ENCODE results near the gene MACROD2. TPM values are rescaled to one million over a fixed set of nuclear protein-coding genes. Genes with fewer than 3 reads are reported as not detected.

MACROD2 gene
- polyA plus RNA-seq, 4 donors = 1.00 to 4.8 (median 1.4) TPM

- Histone ChIP-seq H3K36me3 (ENCODE audit: control insufficient read depth in 3 of 3, insufficient read depth in 2 of 3, low read depth in 1 of 3, low read length in 3 of 3) (no peaks in the 10 kb centered on the region), H3K4me3 (ENCODE audit: low read depth in 1 of 3, low read length in 3 of 3) (no peak overlapping the region), H3K9me3 (ENCODE audit: control insufficient read depth in 2 of 2, insufficient read depth in 1 of 2, low read depth in 1 of 2, low read length in 1 of 2) (no peaks in the 10 kb centered on the region), H3K27ac (ENCODE audit: low read depth in 1 of 3, low read length in 2 of 3) (no peak overlapping the region), H3K4me1 (ENCODE audit: control insufficient read depth in 3 of 3, insufficient read depth in 2 of 3, low read depth in 1 of 3, low read length in 2 of 3) (no peaks in the 10 kb centered on the region), H3K27me3 (ENCODE audit: control insufficient read depth in 3 of 3, insufficient read depth in 3 of 3, low read length in 3 of 3) (no peaks in the 10 kb centered on the region)
- no peak for FAIRE-seq
- no peak for DNase-seq
- 91 to 95% (median 93%) methylated on average over 5 of the region's 5 CpGs for WGBS, 3 donors
Measured at GRCh38 chr20:15336536-15336935, 1341.2 kb downstream of the MACROD2 start.

- FAIRE-seq = no peak
- H3K4me3 ChIP-seq (ENCODE audit: low read depth in 1 of 3, low read length in 3 of 3) = no peak overlapping the region
- no peaks in the 10 kb centered on the region for H3K4me1 ChIP-seq (ENCODE audit: control insufficient read depth in 3 of 3, insufficient read depth in 2 of 3, low read depth in 1 of 3, low read length in 2 of 3)
- 65 to 84% (median 80%) methylated on average over 3 of the region's 3 CpGs for WGBS, 3 donors
- H3K27ac ChIP-seq (ENCODE audit: low read depth in 1 of 3, low read length in 2 of 3) = no peak overlapping the region
- no peaks in the 10 kb centered on the region for H3K27me3 ChIP-seq (ENCODE audit: control insufficient read depth in 3 of 3, insufficient read depth in 3 of 3, low read length in 3 of 3)
- no peak for DNase-seq
- no peaks in the 10 kb centered on the region for H3K9me3 ChIP-seq (ENCODE audit: control insufficient read depth in 2 of 2, insufficient read depth in 1 of 2, low read depth in 1 of 2, low read length in 1 of 2)
- no peaks in the 10 kb centered on the region for H3K36me3 ChIP-seq (ENCODE audit: control insufficient read depth in 3 of 3, insufficient read depth in 2 of 3, low read depth in 1 of 3, low read length in 3 of 3)
Measured at GRCh38 chr20:15339264-15339663, 1343.9 kb downstream of the MACROD2 start.

GRCh38 chr20:15342991-15343523 lies 1347.7 kb downstream of the MACROD2 start:
- H3K27me3 ChIP-seq (ENCODE audit: control insufficient read depth in 3 of 3, insufficient read depth in 3 of 3, low read length in 3 of 3) = no peaks in the 10 kb centered on the region
- no peaks in the 10 kb centered on the region for H3K36me3 ChIP-seq (ENCODE audit: control insufficient read depth in 3 of 3, insufficient read depth in 2 of 3, low read depth in 1 of 3, low read length in 3 of 3)
- WGBS, 3 donors = 77 to 81% (median 77%) methylated on average over 3 of the region's 3 CpGs
- DNase-seq = peak in 1 of 2 donors; percentile 1
- H3K4me3 ChIP-seq (ENCODE audit: low read depth in 1 of 3, low read length in 3 of 3) = no peak overlapping the region
- H3K27ac ChIP-seq (ENCODE audit: low read depth in 1 of 3, low read length in 2 of 3) = no peak overlapping the region
- no peaks in the 10 kb centered on the region for H3K4me1 ChIP-seq (ENCODE audit: control insufficient read depth in 3 of 3, insufficient read depth in 2 of 3, low read depth in 1 of 3, low read length in 2 of 3)
- peaks cover 0 to 3% of the 10 kb centered on the region in 2 donors for H3K9me3 ChIP-seq (ENCODE audit: control insufficient read depth in 2 of 2, insufficient read depth in 1 of 2, low read depth in 1 of 2, low read length in 1 of 2)
- no peak for FAIRE-seq

GRCh38 chr20:15345287-15345686 lies 1350.0 kb downstream of the MACROD2 start:
- WGBS, 3 donors = 92 to 99% (median 95%) methylated on average over 2 of the region's 2 CpGs

GRCh38 chr20:15346657-15347280 lies 1351.5 kb downstream of the MACROD2 start:
- DNase-seq = no peak
- H3K27me3 ChIP-seq (ENCODE audit: control insufficient read depth in 3 of 3, insufficient read depth in 3 of 3, low read length in 3 of 3) = no peaks in the 10 kb centered on the region
- no peaks in the 10 kb centered on the region for H3K36me3 ChIP-seq (ENCODE audit: control insufficient read depth in 3 of 3, insufficient read depth in 2 of 3, low read depth in 1 of 3, low read length in 3 of 3)
- no peak overlapping the region for H3K27ac ChIP-seq (ENCODE audit: low read depth in 1 of 3, low read length in 2 of 3)
- 83 to 95% (median 88%) methylated on average over 3 of the region's 3 CpGs for WGBS, 3 donors
- peaks cover 0 to 4% of the 10 kb centered on the region in 2 donors for H3K9me3 ChIP-seq (ENCODE audit: control insufficient read depth in 2 of 2, insufficient read depth in 1 of 2, low read depth in 1 of 2, low read length in 1 of 2)
- no peaks in the 10 kb centered on the region for H3K4me1 ChIP-seq (ENCODE audit: control insufficient read depth in 3 of 3, insufficient read depth in 2 of 3, low read depth in 1 of 3, low read length in 2 of 3)
- H3K4me3 ChIP-seq (ENCODE audit: low read depth in 1 of 3, low read length in 3 of 3) = no peak overlapping the region
- FAIRE-seq = no peak

More at GRCh38 chr20:15345287-15345686, 1350.0 kb downstream of the MACROD2 start:
- no peak overlapping the region for H3K4me3 ChIP-seq (ENCODE audit: low read depth in 1 of 3, low read length in 3 of 3)
- no peaks in the 10 kb centered on the region for H3K4me1 ChIP-seq (ENCODE audit: control insufficient read depth in 3 of 3, insufficient read depth in 2 of 3, low read depth in 1 of 3, low read length in 2 of 3)
- no peak overlapping the region for H3K27ac ChIP-seq (ENCODE audit: low read depth in 1 of 3, low read length in 2 of 3)
- H3K36me3 ChIP-seq (ENCODE audit: control insufficient read depth in 3 of 3, insufficient read depth in 2 of 3, low read depth in 1 of 3, low read length in 3 of 3) = no peaks in the 10 kb centered on the region
- no peak for FAIRE-seq
- H3K9me3 ChIP-seq (ENCODE audit: control insufficient read depth in 2 of 2, insufficient read depth in 1 of 2, low read depth in 1 of 2, low read length in 1 of 2) = peaks cover 0 to 4% of the 10 kb centered on the region in 2 donors
- no peaks in the 10 kb centered on the region for H3K27me3 ChIP-seq (ENCODE audit: control insufficient read depth in 3 of 3, insufficient read depth in 3 of 3, low read length in 3 of 3)
- DNase-seq = no peak

- no peaks in the 10 kb centered on the region for H3K9me3 ChIP-seq (ENCODE audit: control insufficient read depth in 2 of 2, insufficient read depth in 1 of 2, low read depth in 1 of 2, low read length in 1 of 2)
- H3K4me3 ChIP-seq (ENCODE audit: low read depth in 1 of 3, low read length in 3 of 3) = no peak overlapping the region
- 54 to 66% (median 56%) methylated on average over 2 of the region's 2 CpGs for WGBS, 3 donors
- H3K27me3 ChIP-seq (ENCODE audit: control insufficient read depth in 3 of 3, insufficient read depth in 3 of 3, low read length in 3 of 3) = no peaks in the 10 kb centered on the region
- no peaks in the 10 kb centered on the region for H3K4me1 ChIP-seq (ENCODE audit: control insufficient read depth in 3 of 3, insufficient read depth in 2 of 3, low read depth in 1 of 3, low read length in 2 of 3)
- FAIRE-seq (no peak), DNase-seq (no peak)
- H3K36me3 ChIP-seq (ENCODE audit: control insufficient read depth in 3 of 3, insufficient read depth in 2 of 3, low read depth in 1 of 3, low read length in 3 of 3) = no peaks in the 10 kb centered on the region
- H3K27ac ChIP-seq (ENCODE audit: low read depth in 1 of 3, low read length in 2 of 3) = no peak overlapping the region
Measured at GRCh38 chr20:15359056-15359455, 1363.7 kb downstream of the MACROD2 start.

- Histone ChIP-seq H3K36me3 (ENCODE audit: control insufficient read depth in 3 of 3, insufficient read depth in 2 of 3, low read depth in 1 of 3, low read length in 3 of 3) (no peaks in the 10 kb centered on the region), H3K27me3 (ENCODE audit: control insufficient read depth in 3 of 3, insufficient read depth in 3 of 3, low read length in 3 of 3) (no peaks in the 10 kb centered on the region), H3K9me3 (ENCODE audit: control insufficient read depth in 2 of 2, insufficient read depth in 1 of 2, low read depth in 1 of 2, low read length in 1 of 2) (no peaks in the 10 kb centered on the region), H3K27ac (ENCODE audit: low read depth in 1 of 3, low read length in 2 of 3) (no peak overlapping the region), H3K4me1 (ENCODE audit: control insufficient read depth in 3 of 3, insufficient read depth in 2 of 3, low read depth in 1 of 3, low read length in 2 of 3) (no peaks in the 10 kb centered on the region), H3K4me3 (ENCODE audit: low read depth in 1 of 3, low read length in 3 of 3) (no peak overlapping the region)
- 53 to 57% (median 54%) methylated on average over 1 of the region's 1 CpG for WGBS, 3 donors
- FAIRE-seq = no peak
- no peak for DNase-seq
Measured at GRCh38 chr20:15362849-15363248, 1367.5 kb downstream of the MACROD2 start.

- DNase-seq = no peak
- no peak overlapping the region for H3K4me3 ChIP-seq (ENCODE audit: low read depth in 1 of 3, low read length in 3 of 3)
Measured at GRCh38 chr20:15364781-15365180, 1369.5 kb downstream of the MACROD2 start.

GRCh38 chr20:15370370-15370769 lies 1375.1 kb downstream of the MACROD2 start:
- 91 to 96% (median 94%) methylated on average over 1 of the region's 1 CpG for WGBS, 3 donors
- DNase-seq (no peak), FAIRE-seq (no peak)
- no peaks in the 10 kb centered on the region for H3K36me3 ChIP-seq (ENCODE audit: control insufficient read depth in 3 of 3, insufficient read depth in 2 of 3, low read depth in 1 of 3, low read length in 3 of 3)
- H3K4me1 ChIP-seq (ENCODE audit: control insufficient read depth in 3 of 3, insufficient read depth in 2 of 3, low read depth in 1 of 3, low read length in 2 of 3) = no peaks in the 10 kb centered on the region
- no peak overlapping the region for H3K27ac ChIP-seq (ENCODE audit: low read depth in 1 of 3, low read length in 2 of 3)
- no peaks in the 10 kb centered on the region for H3K9me3 ChIP-seq (ENCODE audit: control insufficient read depth in 2 of 2, insufficient read depth in 1 of 2, low read depth in 1 of 2, low read length in 1 of 2)
- H3K27me3 ChIP-seq (ENCODE audit: control insufficient read depth in 3 of 3, insufficient read depth in 3 of 3, low read length in 3 of 3) = no peaks in the 10 kb centered on the region
- no peak overlapping the region for H3K4me3 ChIP-seq (ENCODE audit: low read depth in 1 of 3, low read length in 3 of 3)

More at GRCh38 chr20:15364781-15365180, 1369.5 kb downstream of the MACROD2 start:
- Histone ChIP-seq H3K9me3 (ENCODE audit: control insufficient read depth in 2 of 2, insufficient read depth in 1 of 2, low read depth in 1 of 2, low read length in 1 of 2) (no peaks in the 10 kb centered on the region), H3K4me1 (ENCODE audit: control insufficient read depth in 3 of 3, insufficient read depth in 2 of 3, low read depth in 1 of 3, low read length in 2 of 3) (no peaks in the 10 kb centered on the region), H3K27ac (ENCODE audit: low read depth in 1 of 3, low read length in 2 of 3) (no peak overlapping the region), H3K27me3 (ENCODE audit: control insufficient read depth in 3 of 3, insufficient read depth in 3 of 3, low read length in 3 of 3) (no peaks in the 10 kb centered on the region), H3K36me3 (ENCODE audit: control insufficient read depth in 3 of 3, insufficient read depth in 2 of 3, low read depth in 1 of 3, low read length in 3 of 3) (no peaks in the 10 kb centered on the region)
- FAIRE-seq = no peak
- WGBS, 3 donors = 77 to 92% (median 84%) methylated on average over 2 of the region's 2 CpGs
